GM18526 (cell line): ENCODE data around the gene KIF12.

Experiments used
- POLR2A ChIP-seq: IDR thresholded peaks from 3 replicates; pipeline ENCODE4 v1.6.1; 2011; ENCODE audit not compliant: insufficient read length; ENCODE audit errors: extremely low read depth

KIF12 gene

GRCh38 chr9:114071197-114071795 lies 27.8 kb downstream of the KIF12 start:
- TF ChIP-seq POLR2A = no peak

- no peak for TF ChIP-seq POLR2A
These were observed 28.6 kb downstream of the KIF12 start for GRCh38 chr9:114070188-114071103.

- TF ChIP-seq POLR2A = no peak
These were observed 29.5 kb downstream of the KIF12 start for GRCh38 chr9:114069476-114070187.

- TF ChIP-seq POLR2A = no peak
These were observed 33.8 kb downstream of the KIF12 start for GRCh38 chr9:114065304-114065703.

- no peak for TF ChIP-seq POLR2A
These were observed 37.1 kb downstream of the KIF12 start for GRCh38 chr9:114061830-114062474.

- TF ChIP-seq POLR2A = no peak
These were observed 37.8 kb downstream of the KIF12 start for GRCh38 chr9:114061292-114061691.

DNA sequence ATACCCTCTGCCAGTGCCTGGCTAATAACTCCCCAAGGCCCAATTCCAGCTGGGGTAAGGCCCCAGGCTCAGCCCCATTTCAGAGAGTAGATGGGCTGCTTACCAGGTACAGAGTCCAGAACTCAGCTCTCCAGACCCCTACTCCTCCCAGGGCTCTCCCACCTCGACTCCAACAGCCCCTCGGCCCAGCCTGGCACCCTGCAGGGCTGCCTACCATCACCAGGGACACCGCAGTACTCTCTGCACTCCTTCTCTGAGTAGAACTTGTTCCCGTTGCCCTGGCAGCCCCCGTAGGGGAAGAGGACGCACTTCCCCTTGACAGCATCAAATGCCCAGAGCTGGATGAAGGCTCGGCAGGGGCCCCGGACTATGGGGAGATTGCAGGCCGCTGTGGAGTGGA lies 38.4 kb downstream of the KIF12 start:
- TF ChIP-seq POLR2A = no peak

DNA sequence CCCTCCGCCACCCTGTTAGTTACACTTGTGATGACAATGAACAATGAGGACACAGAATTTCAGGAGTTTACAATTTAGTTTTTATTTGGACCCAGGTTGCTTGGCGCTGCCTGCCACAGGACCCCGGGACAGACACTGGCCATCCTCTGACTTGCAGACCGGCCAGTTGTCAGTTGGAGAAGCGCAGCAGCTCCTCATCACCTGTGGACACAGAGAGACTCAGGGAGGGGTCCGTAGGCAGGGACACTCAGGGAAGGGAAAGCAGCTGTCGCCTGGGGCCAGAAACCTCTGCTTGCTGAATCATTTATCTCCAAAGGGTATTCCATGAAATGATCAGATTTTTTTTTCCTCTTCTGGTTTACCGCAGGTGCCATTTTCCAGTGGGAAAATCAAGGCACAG lies 39.0 kb downstream of the KIF12 start:
- TF ChIP-seq POLR2A = no peak

DNA sequence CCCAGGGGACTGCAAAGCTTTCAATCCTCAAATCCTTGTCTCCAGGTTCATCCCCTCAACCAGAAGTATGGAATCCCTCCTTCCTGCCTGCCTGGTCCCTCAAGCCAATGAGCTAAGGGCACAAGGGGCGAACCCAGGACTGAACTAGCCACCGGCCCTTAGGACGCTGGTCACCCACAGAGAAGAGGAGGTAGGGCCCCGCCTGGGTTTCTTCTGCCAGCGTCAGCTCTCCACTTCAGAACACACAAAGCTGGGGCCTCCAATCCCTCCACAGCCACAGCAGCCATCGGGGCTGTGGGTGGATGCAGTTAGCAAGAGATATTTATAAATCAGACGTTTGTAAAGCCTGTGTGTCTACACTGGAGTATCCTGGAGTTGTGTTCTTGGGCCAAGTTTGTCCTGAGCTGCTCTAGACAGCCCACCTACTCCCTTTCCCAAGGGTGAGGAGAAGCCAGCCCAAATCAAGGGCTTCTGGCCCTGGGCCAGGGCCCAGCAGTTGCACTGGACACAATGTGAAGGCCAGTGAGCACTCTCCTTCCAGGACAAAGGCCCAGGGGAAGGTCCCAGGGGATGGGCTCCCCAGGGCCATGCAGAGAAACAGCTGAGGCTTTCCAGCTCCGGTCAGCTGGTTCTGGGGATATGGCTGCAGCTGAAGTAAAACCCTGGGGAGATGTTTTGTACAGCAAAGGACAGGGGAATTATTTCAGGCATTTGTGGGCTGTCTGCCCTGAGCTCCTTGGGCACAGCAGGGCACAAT lies 39.9 kb downstream of the KIF12 start:
- TF ChIP-seq POLR2A = no peak

- TF ChIP-seq POLR2A = no peak
These were observed 40.4 kb downstream of the KIF12 start for GRCh38 chr9:114058688-114059046.

DNA sequence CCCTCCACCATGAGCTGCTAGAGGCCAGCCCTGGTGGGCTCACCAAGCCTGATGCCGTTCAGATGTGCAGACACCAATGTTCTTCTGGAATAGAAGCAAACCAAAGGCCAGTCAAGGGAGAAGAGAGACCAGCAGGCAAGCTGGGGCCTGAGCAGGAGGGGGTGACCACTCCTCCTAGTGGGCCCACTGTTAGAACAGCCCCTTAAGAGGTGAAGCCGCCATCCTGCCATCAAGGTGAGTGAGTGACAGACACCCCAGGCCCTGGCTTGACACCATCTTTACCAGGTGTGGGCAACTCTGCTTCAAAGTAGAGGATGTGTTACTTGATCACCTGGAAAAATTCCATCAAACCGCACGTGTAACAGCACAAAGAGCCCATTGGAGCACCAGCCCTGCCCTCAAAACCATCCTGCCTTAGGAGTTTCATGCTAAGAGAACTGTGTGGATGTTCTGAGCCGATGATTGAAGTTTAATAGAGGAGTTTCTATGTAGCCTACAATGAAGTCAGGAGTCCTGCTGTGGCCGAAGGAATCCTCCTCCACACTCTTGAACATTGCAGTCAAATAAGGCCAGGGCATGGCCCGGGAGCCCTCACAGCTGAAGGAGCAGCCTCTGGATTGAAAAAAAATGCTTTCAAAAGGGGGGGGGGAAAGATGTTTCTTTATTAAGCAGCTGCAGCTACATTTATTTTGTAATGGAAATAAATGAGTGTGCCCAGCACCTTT lies 41.8 kb downstream of the KIF12 start:
- TF ChIP-seq POLR2A = no peak

- TF ChIP-seq POLR2A = no peak
These were observed 42.6 kb downstream of the KIF12 start for GRCh38 chr9:114056527-114056926.

GRCh38 chr9:114055894-114056293 lies 43.2 kb downstream of the KIF12 start:
- no peak for TF ChIP-seq POLR2A

GRCh38 chr9:114055061-114055460 lies 44.0 kb downstream of the KIF12 start:
- TF ChIP-seq POLR2A = no peak
